GM12875 (cell line): Measurements from ENCODE around the gene LRRN3.

Experiments used
- H3K4me3 ChIP-seq: one replicate; pipeline ENCODE4 v1.5.1; 2011; ENCODE audit warnings: low read depth, low read length, control low read depth
- TF ChIP-seq, protein P1 (sequence below): IDR thresholded peaks from 2 replicates; pipeline ENCODE4 v1.5.1; 2011; ENCODE audit warnings: low read depth, mild to moderate bottlenecking, control low read depth, inconsistent platforms, low read length, moderate library complexity, borderline replicate concordance; ENCODE audit not compliant: insufficient read depth

LRRN3 gene

DNA sequence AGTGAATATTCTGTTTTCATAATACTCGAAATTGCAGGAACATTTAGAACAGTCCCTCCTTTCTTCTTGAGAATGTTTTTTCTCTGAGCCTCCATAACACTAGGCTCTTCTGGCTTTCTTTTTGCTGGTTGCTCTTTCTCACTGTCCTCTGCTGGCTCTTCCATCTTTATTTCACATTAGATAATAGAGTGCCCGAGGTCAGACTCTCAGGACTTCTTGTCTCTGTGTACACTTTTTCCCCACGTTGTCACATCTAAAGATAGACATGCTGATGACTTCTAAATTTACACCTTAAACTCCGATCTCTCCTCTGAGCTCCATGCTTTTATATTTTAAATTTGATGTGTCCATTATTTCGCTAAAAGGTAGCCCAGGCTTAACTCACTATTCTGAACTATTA lies 15.4 kb upstream of the LRRN3 start:
- TF ChIP-seq, protein P1, sequence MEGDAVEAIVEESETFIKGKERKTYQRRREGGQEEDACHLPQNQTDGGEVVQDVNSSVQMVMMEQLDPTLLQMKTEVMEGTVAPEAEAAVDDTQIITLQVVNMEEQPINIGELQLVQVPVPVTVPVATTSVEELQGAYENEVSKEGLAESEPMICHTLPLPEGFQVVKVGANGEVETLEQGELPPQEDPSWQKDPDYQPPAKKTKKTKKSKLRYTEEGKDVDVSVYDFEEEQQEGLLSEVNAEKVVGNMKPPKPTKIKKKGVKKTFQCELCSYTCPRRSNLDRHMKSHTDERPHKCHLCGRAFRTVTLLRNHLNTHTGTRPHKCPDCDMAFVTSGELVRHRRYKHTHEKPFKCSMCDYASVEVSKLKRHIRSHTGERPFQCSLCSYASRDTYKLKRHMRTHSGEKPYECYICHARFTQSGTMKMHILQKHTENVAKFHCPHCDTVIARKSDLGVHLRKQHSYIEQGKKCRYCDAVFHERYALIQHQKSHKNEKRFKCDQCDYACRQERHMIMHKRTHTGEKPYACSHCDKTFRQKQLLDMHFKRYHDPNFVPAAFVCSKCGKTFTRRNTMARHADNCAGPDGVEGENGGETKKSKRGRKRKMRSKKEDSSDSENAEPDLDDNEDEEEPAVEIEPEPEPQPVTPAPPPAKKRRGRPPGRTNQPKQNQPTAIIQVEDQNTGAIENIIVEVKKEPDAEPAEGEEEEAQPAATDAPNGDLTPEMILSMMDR = no peak

DNA sequence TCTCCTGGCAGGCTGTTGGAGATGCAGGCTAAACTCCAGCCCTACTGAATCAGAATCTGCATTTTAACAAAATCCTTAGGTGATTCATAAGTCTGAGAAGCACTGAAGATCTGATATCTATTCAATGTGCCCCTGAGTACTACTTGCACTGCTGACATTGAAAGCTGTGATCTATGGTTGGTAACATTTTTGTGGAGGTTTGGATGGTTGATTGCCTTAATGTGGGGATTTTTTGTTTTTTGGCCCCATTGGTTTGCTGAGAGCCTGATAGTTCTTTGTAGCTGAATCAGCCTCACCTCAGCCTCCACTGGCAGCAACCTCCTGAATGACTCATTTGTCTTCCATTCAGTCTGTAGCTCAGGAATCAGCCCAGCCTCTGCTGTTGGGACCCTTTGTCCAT lies 14.7 kb upstream of the LRRN3 start:
- TF ChIP-seq, protein P1 = no peak
- H3K4me3 ChIP-seq = no peak overlapping the region

More for the DNA sequence above, 15.4 kb upstream of the LRRN3 start:
- H3K4me3 ChIP-seq = no peak overlapping the region

DNA sequence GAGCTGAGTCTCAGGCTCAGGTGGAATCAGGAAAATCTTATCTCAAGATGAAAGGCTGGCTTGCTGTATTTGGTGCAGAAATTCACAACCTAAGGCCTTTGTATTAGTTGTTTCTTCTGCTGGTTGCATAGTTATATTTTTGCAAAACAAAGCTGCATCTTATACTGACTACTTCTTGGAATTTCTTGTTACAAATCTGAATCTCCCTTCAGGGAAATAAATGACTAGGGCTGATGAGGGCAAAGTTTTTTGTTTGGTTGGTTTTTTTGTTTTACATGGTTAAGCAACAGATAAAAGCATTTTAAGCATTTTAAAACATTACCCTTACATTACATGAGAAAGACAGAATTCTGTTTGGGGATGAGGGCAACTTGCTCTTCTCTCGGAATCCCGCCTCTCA lies 13.9 kb upstream of the LRRN3 start:
- TF ChIP-seq, protein P1 = no peak
- H3K4me3 ChIP-seq = no peak overlapping the region

DNA sequence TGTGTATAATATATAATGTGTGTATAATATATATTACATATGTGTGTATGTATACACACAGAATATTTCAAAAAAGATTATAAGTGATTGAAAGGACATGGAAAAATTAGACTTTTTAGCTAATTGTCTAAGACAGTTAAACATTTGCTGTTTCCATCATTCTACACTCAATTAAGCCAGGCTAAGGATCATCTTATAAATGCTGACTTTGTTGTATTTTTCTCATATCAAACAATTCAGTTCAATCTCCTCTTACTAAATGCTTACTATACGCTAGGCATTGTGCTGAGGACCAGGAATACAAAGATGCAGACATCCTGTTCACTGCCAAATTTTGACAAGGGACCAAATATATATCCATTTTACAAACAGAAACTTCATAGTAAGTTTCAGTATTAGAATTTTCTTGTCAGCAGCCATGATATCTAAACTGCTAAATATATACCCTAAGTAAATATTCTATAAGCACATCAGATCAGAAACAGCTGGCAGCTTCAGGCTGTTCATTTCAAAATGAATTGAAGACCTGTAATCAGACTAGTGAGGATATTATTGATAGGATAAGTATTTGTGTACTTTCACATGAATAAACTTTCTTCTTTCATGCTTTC lies 10.3 kb upstream of the LRRN3 start:
- TF ChIP-seq, protein P1 = no peak
- no peak overlapping the region for H3K4me3 ChIP-seq

DNA sequence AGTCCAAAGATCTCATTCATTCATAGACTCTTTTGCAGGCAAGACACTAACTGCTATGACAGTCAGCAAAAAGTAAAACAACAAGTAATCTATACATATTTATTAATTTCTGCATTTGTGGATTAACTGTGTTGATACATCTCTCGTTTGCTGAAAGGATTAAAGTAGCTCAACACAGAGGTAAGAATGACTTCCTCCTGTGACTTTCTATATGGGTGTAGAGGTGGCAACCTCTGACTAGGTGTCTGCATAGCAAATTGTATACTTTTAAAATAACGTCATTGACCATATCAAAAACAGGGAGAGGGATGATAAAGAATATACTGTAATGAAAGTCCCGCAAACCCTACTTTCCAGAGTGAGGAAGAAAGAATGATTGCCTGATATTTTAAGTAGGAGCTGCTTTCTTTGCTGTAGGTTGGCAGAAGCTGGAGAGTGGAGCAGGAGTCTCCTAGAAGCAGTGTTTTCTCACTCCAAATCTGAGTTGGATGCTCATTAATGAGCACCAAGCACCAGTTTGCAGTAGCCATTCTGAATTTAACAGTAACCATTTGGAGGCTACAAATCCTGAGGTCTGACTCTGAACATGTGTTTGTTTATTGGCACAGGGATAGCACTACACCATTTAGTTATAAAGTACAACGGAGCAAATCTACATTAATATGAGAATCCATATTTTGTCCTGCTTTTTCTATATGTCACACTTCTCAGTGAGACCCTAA lies 9.2 kb upstream of the LRRN3 start:
- no peak overlapping the region for H3K4me3 ChIP-seq
- TF ChIP-seq, protein P1 = no peak

DNA sequence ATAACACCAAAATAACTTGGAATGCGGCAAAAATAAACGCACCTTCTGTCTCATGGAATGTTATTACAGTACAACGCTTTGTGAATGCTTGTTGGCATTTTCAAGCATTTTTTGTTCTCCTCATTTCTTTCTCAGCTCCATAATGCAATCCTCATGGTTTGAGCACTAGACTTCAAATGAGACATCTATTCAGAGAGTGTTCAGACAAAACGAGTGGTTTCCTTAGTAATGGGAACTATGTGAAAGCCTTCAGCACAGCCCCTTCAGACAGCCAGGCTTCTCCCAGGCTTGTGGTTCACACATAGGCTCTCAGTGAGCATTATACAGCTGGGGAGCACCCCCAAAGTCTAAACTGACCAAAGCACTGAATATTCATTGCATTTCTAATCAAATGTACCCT lies 8.6 kb upstream of the LRRN3 start:
- no peak overlapping the region for H3K4me3 ChIP-seq
- TF ChIP-seq, protein P1 = no peak

DNA sequence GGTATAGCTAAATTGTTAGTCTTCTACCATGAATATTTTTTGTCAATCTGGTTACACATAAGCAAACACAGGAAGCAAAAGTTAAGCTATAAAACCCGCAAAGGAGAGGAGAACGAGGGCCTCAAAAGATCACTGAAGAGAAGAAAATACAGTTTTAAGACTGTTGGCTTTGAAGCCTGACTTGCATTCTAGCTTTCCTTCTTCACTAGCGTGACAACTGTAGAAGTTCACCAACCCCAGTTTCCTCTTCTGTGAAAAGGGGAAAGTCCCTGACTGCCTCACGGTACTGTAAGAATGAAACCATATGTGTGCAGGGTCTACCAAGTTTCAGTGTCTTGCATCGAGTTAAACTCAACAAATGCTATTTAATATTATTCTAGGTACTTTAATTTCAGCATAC lies 7.5 kb upstream of the LRRN3 start:
- TF ChIP-seq, protein P1 = no peak

More for the DNA sequence above, 7.5 kb upstream of the LRRN3 start:
- no peak overlapping the region for H3K4me3 ChIP-seq
